OCI-LY7 (cell line): ENCODE data around the gene CDK5. TPM values are rescaled to one million over a fixed set of nuclear protein-coding genes. Genes with fewer than 3 reads are reported as not detected.
A peak's percentile ranks its signal among the peaks of the same experiment; 100 is the strongest.

ENCODE experiments used
- BruUV-seq: library from RNA; stranded (reverse); fragments of 400-500 nt; replicated peaks from 2 replicates; lab custom pipeline; 2021; lab: Mats Ljungman, UMichigan
- CTCF ChIA-PET: fragments of 300-600 bp; sonication (Branson Sonifier 250); formaldehyde crosslinking; loops from one replicate; lab custom pipeline; 2022; ENCODE audit warnings: antibody characterized with exemption; ENCODE audit not compliant: unreplicated experiment; lab: Charles Lee
- POLR2A ChIA-PET: fragments of 300-600 bp; sonication (Branson Sonifier 250); formaldehyde crosslinking; loops from one replicate; lab custom pipeline; 2022; ENCODE audit warnings: antibody characterized with exemption; lab: Charles Lee
- DNase-seq: peaks from one replicate; pipeline ENCODE4 v3.0.0-alpha.2; 2015; ENCODE audit warnings: low spot score
- H2AFZ ChIP-seq: fragments of 200-600 bp; sonication (generic), shearing (Covaris generic); 2 replicates; pipeline ENCODE4 v1.6.1; 2014; ENCODE audit warnings: mild to moderate bottlenecking, antibody characterized with exemption, low read length, moderate library complexity
- H3K27ac ChIP-seq: fragments of 200-600 bp; sonication (generic); 2 replicates; pipeline ENCODE4 v1.5.1; 2014; ENCODE audit warnings: mixed run types, low read depth, mild to moderate bottlenecking, moderate library complexity, low read length, inconsistent platforms; ENCODE audit not compliant: poor library complexity, severe bottlenecking
- H3K36me3 ChIP-seq: fragments of 200-600 bp; sonication (generic); 2 replicates; pipeline ENCODE4 v1.6.1; 2014; ENCODE audit warnings: mild to moderate bottlenecking, antibody characterized with exemption, low read length, moderate library complexity, mixed read lengths; ENCODE audit not compliant: insufficient read depth
- H3K4me1 ChIP-seq: fragments of 200-600 bp; sonication (generic); 2 replicates; pipeline ENCODE4 v1.5.1; 2014; ENCODE audit warnings: mild to moderate bottlenecking, low read length; ENCODE audit not compliant: insufficient read depth, poor library complexity, severe bottlenecking
- H3K4me2 ChIP-seq: fragments of 200-600 bp; sonication (generic); 2 replicates; pipeline ENCODE4 v1.6.1; 2014; ENCODE audit warnings: mild to moderate bottlenecking, low read length
- H3K4me3 ChIP-seq: fragments of 200-600 bp; sonication (generic); 2 replicates; pipeline ENCODE4 v1.5.1; 2014; ENCODE audit warnings: mild to moderate bottlenecking, low read depth, low read length; ENCODE audit not compliant: poor library complexity, severe bottlenecking
- H3K79me2 ChIP-seq: fragments of 200-600 bp; sonication (generic); 2 replicates; pipeline ENCODE4 v1.6.1; 2016; ENCODE audit warnings: low read depth, mild to moderate bottlenecking, low read length, moderate library complexity, mixed read lengths; ENCODE audit not compliant: insufficient read depth
- H3K9me2 ChIP-seq: fragments of 200-600 bp; sonication (generic); 2 replicates; pipeline ENCODE4 v1.6.1; 2016; ENCODE audit warnings: mild to moderate bottlenecking, low read length, mixed read lengths; ENCODE audit not compliant: insufficient read depth
- H3K9me3 ChIP-seq: fragments of 200-600 bp; sonication (generic); 2 replicates; pipeline ENCODE4 v1.6.1; 2014; ENCODE audit warnings: mild to moderate bottlenecking, mixed run types, low read length, mixed read lengths
- H4K20me1 ChIP-seq: fragments of 200-600 bp; sonication (generic); 2 replicates; pipeline ENCODE4 v1.6.1; 2014; ENCODE audit warnings: mild to moderate bottlenecking, antibody characterized with exemption, low read length, moderate library complexity, mixed read lengths; ENCODE audit not compliant: insufficient read depth
- EZH2phosphoT487 ChIP-seq: fragments of 200-600 bp; sonication (generic); IDR thresholded peaks from 2 replicates; pipeline ENCODE4 v1.6.1; 2018; ENCODE audit warnings: low read depth, borderline replicate concordance, mild to moderate bottlenecking, mixed run types, antibody characterized with exemption, low read length, moderate library complexity, mixed read lengths
- intact Hi-C: fragments of 100-400 bp; cut with micrococcal nuclease; formaldehyde crosslinking; loops from one replicate; pipeline ENCODE4 v1.10.0; 2022; ENCODE audit not compliant: unreplicated experiment
- total RNA-seq, 2 experiments: library from RNA; depleted of rRNA in 1 of 2; stranded (reverse); fragments of >200 nt in 1 of 2; shearing (Covaris generic) in 1 of 2; gene quantifications; 2 replicates each; pipeline ENCODE4 v1.2.3, GENCODE V29; 2014 to 2022
- TF ChIP-seq, protein P1 (sequence below): fragments of 200-600 bp; sonication (generic); conservative IDR thresholded peaks from 2 replicates; pipeline ENCODE4 v1.5.1; 2014; ENCODE audit warnings: mild to moderate bottlenecking, antibody characterized with exemption, low read length, moderate library complexity, mixed read lengths

The CDK5 gene
- total RNA-seq, 2 experiments from 2014 or later = 23.7 to 30.9 TPM

DNA sequence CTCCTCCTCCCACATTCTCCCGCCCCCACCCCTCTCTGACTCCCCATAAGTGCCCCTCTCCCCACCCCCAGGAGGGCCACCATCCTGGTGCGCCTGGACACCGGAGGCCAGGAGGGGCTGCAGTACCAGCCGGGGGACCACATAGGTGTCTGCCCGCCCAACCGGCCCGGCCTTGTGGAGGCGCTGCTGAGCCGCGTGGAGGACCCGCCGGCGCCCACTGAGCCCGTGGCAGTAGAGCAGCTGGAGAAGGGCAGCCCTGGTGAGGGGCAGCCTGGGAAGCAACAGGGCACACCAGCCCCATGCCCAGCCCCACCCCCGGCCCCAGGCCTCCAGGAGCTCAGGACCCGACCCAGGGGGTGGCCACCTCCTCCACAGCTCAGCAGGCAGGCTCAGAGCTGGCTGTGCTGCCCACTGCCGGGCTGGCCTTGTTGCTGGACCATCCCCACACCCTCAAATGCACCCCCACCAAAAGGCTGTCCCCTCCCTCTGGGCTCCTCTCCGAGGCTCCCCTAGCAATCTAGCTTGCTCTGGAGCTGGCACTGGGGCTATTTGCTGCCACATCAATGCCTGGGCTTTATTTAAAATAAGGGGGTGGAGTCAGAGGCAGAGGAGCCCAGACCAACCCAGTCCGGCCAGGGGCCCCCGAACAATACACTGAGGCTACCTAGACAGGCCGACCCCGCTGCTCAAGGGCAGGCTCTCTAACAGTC lies 48.2 kb downstream of the CDK5 start:
- no peaks in the 10 kb centered on the region for H4K20me1 ChIP-seq
- TF ChIP-seq, protein P1, sequence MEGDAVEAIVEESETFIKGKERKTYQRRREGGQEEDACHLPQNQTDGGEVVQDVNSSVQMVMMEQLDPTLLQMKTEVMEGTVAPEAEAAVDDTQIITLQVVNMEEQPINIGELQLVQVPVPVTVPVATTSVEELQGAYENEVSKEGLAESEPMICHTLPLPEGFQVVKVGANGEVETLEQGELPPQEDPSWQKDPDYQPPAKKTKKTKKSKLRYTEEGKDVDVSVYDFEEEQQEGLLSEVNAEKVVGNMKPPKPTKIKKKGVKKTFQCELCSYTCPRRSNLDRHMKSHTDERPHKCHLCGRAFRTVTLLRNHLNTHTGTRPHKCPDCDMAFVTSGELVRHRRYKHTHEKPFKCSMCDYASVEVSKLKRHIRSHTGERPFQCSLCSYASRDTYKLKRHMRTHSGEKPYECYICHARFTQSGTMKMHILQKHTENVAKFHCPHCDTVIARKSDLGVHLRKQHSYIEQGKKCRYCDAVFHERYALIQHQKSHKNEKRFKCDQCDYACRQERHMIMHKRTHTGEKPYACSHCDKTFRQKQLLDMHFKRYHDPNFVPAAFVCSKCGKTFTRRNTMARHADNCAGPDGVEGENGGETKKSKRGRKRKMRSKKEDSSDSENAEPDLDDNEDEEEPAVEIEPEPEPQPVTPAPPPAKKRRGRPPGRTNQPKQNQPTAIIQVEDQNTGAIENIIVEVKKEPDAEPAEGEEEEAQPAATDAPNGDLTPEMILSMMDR = no peak
- no peak for TF ChIP-seq EZH2phosphoT487
- no peak for DNase-seq
- H3K9me3 ChIP-seq = no peaks in the 10 kb centered on the region
- ChIA-PET CTCF (interaction anchor here (0.5 to 1.4 kb wide), 4 partner anchors 9 to 165 kb away, joined by 3 to 4 read pairs (median 3); no protein-coding TSS in a partner anchor), POLR2A (interaction anchor here (0.6 kb wide), 1 partner anchor 17 kb away, joined by 3 read pairs; no protein-coding TSS in a partner anchor)
- peaks cover 7% of the 10 kb centered on the region for H3K4me1 ChIP-seq
- H3K9me2 ChIP-seq = no peaks in the 10 kb centered on the region
- intact Hi-C loops = loop anchor here (5.0 kb wide), 1 partner anchor 47 kb away; no protein-coding TSS in a partner anchor
- H3K4me2 ChIP-seq = no peak overlapping the region
- no peak overlapping the region for H3K27ac ChIP-seq
- no TSS peak for BruUV-seq
- no peaks in the 10 kb centered on the region for H3K79me2 ChIP-seq
- H3K36me3 ChIP-seq = no peaks in the 10 kb centered on the region
- H2AFZ ChIP-seq = no peak overlapping the region
- no peak overlapping the region for H3K4me3 ChIP-seq

DNA sequence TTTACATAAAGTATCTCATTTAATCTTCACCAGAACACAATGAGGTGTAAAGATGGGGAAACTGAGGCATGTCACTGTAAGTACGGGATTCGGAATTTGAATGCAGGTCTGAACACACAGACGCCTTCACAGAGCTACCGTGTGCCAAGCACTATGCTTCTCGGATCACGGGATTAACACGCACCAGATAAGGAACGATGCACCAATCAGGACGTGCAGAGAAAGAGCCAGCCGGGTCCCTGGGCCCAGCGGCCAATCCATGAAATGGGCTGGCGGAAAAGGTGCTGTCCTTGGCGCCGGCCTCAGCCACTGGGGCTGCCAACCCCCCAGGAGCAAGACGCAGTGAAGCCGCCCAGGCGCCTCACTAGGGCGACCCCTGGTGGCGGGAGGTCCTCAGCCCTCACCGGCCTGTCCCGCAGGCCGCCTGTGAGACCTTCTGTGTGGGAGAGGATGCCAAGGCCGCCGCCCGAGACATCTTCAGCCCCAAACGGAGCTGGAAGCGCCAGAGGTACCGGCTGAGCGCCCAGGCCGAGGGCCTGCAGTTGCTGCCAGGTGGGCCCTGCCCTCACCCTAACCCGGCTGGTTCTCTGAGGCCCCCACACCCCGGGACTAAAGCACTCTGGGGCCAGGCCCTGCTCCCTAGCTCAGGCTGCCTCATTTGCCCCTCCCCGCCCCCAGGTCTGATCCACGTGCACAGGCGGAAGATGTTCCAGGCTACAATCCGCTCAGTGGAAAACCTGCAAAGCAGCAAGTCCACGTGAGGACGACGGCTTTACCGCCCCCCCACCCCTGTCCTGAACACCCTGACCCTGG lies 49.0 kb downstream of the CDK5 start:
- no peak overlapping the region for H3K27ac ChIP-seq
- no peak for TF ChIP-seq EZH2phosphoT487
- TF ChIP-seq, protein P1 = peak; percentile 81
- peak overlapping the region; percentile 42 for H3K4me3 ChIP-seq
- H3K36me3 ChIP-seq = no peaks in the 10 kb centered on the region
- H3K4me2 ChIP-seq = peak overlapping the region; percentile 48
- CTCF ChIA-PET = interaction anchor here (0.5 to 1.4 kb wide), 4 partner anchors 9 to 164 kb away, joined by 3 to 4 read pairs (median 3); no protein-coding TSS in a partner anchor
- DNase-seq = peak; percentile 73
- no TSS peak for BruUV-seq
- no peaks in the 10 kb centered on the region for H3K79me2 ChIP-seq
- H4K20me1 ChIP-seq = no peaks in the 10 kb centered on the region
- H3K9me2 ChIP-seq = no peaks in the 10 kb centered on the region
- intact Hi-C loops = loop anchor here (5.0 kb wide), 1 partner anchor 46 kb away; no protein-coding TSS in a partner anchor
- no peaks in the 10 kb centered on the region for H3K9me3 ChIP-seq
- peak overlapping the region; percentile 57; the same call in 1 of the 2 replicates for H2AFZ ChIP-seq
- H3K4me1 ChIP-seq = peaks cover 7% of the 10 kb centered on the region
- POLR2A ChIA-PET = interaction anchor here (1.1 kb wide), 1 partner anchor 35 kb away, joined by 3 read pairs; no protein-coding TSS in a partner anchor
